ENCODE results near the gene IQCM.

DNA sequence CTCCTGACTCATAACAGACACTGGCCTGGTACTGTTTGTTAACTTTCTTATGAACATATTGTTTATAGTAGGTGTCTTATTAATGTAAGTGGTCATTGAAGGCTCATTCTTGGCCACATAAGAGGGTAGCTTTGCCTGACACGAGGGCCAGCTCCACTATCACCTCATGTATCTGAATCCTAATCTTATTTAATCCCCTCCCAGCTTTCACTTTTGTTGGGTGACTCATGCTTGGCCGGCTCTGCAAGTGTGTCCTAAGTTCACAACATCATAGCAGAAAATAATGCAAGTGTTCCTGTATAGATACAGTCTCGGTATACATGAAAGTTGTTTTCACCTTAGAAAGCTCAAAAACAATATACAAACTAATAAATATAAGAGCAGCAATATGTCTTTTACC lies 283.8 kb downstream of the IQCM start:
- TF ChIP-seq TRIM28 (IDR thresholded peaks at IDR 0.05; ENCODE audit: borderline replicate concordance, low read length) (no peak), OSR2 (tag by site-specific recombination; IDR thresholded peaks at IDR 0.05) (no peak)
